Measurements from ENCODE around the gene FAM216B. TPM values are rescaled to one million over a fixed set of nuclear protein-coding genes. Genes with fewer than 3 reads are reported as not detected.

FAM216B gene
- total and polyA plus RNA-seq, 2 of the 8 experiments (the other 6 are each of a cell fraction or from before 2014, with no cell fraction given), result not detected

GRCh38 chr13:42781352-42781751, at the start of gene FAM216B (continued):
- TF ChIP-seq RNF2 (IDR thresholded peaks at IDR 0.05; ENCODE audit: borderline replicate concordance, low read depth, low read length, missing control alignments, poor library complexity, severe bottlenecking) (no peak), NANOG (IDR thresholded peaks at IDR 0.05; ENCODE audit: insufficient read depth, low read depth, low read length, poor library complexity, severe bottlenecking) (no peak), SUZ12 (IDR thresholded peaks at IDR 0.05; ENCODE audit: low read length) (no peak), EZH2 (IDR thresholded peaks at IDR 0.05; ENCODE audit: low read depth, low read length, severe bottlenecking) (no peak)
